IMR-90 (cell line): Measurements from ENCODE around the gene ANKRD9.

Experiments used
- MAFK ChIP-seq: IDR thresholded peaks from 2 replicates; pipeline ENCODE4 v1.6.1; 2012; ENCODE audit warnings: low read depth, low read length, improper control_type of control experiment
- MAZ ChIP-seq: IDR thresholded peaks from 2 replicates; pipeline ENCODE4 v1.6.1; 2012; ENCODE audit warnings: low read depth, mild to moderate bottlenecking, low read length, improper control_type of control experiment, moderate library complexity, borderline replicate concordance
- POLR2A ChIP-seq: IDR thresholded peaks from 2 replicates; pipeline ENCODE4 v1.6.1; 2012; ENCODE audit warnings: mild to moderate bottlenecking, low read depth, low read length
- RFX5 ChIP-seq: IDR thresholded peaks from 2 replicates; pipeline ENCODE4 v1.8.0; 2012; ENCODE audit warnings: low read depth, mild to moderate bottlenecking, low read length, moderate library complexity
- SMC3 ChIP-seq: fragments of 150-350 bp; IDR thresholded peaks from 2 replicates; pipeline ENCODE4 v1.6.1; 2016; ENCODE audit warnings: low read depth, mild to moderate bottlenecking, antibody characterized with exemption, low read length, moderate library complexity
- TF ChIP-seq, protein P1 (sequence below): conservative IDR thresholded peaks from 2 replicates; pipeline ENCODE4 v1.5.1; 2012; ENCODE audit warnings: mild to moderate bottlenecking, low read depth, low read length, improper control_type of control experiment

DNA sequence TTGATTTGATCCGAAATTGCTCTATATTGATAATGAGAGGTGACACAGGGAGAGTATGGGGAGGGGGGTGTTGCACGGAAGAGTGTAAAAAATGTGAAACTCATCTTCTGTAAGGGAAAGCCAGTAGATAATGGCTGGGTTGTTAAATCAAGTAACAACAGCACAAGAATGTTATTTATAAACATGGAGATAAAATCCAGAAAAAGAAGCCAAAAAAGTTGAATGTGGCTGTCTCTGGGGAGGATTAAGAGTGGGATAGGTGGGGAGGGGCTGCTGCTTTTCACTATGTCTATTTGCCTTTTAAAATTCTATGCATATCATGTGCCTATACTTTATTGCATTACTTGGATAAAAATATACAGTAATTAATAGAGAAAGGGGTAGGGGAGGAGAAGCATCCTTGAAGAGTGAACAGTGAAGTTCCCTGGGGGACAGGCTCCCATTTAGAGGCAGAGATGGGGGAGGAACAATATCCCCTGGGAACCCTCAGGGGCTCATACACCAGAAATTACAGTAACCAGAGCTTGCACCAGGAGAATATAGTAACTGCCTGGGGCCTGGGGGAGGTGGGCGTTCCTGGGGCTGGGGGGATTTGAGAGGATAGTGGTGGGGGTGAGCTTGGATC lies 39.2 kb upstream of the ANKRD9 start:
- TF ChIP-seq, protein P1, sequence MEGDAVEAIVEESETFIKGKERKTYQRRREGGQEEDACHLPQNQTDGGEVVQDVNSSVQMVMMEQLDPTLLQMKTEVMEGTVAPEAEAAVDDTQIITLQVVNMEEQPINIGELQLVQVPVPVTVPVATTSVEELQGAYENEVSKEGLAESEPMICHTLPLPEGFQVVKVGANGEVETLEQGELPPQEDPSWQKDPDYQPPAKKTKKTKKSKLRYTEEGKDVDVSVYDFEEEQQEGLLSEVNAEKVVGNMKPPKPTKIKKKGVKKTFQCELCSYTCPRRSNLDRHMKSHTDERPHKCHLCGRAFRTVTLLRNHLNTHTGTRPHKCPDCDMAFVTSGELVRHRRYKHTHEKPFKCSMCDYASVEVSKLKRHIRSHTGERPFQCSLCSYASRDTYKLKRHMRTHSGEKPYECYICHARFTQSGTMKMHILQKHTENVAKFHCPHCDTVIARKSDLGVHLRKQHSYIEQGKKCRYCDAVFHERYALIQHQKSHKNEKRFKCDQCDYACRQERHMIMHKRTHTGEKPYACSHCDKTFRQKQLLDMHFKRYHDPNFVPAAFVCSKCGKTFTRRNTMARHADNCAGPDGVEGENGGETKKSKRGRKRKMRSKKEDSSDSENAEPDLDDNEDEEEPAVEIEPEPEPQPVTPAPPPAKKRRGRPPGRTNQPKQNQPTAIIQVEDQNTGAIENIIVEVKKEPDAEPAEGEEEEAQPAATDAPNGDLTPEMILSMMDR, result no peak
- TF ChIP-seq POLR2A (no peak), RFX5 (no peak), MAZ (no peak), SMC3 (no peak), MAFK (no peak)
